ENCODE data around the gene TLR9.

- TF ChIP-seq JUND (IDR thresholded peaks at IDR 0.05) (no peak), EP300 (IDR thresholded peaks at IDR 0.05; ENCODE audit: borderline replicate concordance in 1 of 2, low read depth in 1 of 2, low read length in 1 of 2) (no peak), EZH2phosphoT487 (IDR thresholded peaks at IDR 0.05; ENCODE audit: borderline replicate concordance, low read depth) (no peak), SIN3A (IDR thresholded peaks at IDR 0.05; ENCODE audit: borderline replicate concordance, low read depth, low read length) (no peak), YY1 (IDR thresholded peaks at IDR 0.05; ENCODE audit: low read depth) (no peak), GABPA (IDR thresholded peaks at IDR 0.05; ENCODE audit: low read depth) (no peak), RCOR1 (IDR thresholded peaks at IDR 0.05; ENCODE audit: low read length) (no peak), MAX (IDR thresholded peaks at IDR 0.05; ENCODE audit: low read depth) (no peak), TEAD4 (IDR thresholded peaks at IDR 0.05; ENCODE audit: borderline replicate concordance, insufficient read depth) (no peak)
- TF ChIP-seq, protein P1, sequence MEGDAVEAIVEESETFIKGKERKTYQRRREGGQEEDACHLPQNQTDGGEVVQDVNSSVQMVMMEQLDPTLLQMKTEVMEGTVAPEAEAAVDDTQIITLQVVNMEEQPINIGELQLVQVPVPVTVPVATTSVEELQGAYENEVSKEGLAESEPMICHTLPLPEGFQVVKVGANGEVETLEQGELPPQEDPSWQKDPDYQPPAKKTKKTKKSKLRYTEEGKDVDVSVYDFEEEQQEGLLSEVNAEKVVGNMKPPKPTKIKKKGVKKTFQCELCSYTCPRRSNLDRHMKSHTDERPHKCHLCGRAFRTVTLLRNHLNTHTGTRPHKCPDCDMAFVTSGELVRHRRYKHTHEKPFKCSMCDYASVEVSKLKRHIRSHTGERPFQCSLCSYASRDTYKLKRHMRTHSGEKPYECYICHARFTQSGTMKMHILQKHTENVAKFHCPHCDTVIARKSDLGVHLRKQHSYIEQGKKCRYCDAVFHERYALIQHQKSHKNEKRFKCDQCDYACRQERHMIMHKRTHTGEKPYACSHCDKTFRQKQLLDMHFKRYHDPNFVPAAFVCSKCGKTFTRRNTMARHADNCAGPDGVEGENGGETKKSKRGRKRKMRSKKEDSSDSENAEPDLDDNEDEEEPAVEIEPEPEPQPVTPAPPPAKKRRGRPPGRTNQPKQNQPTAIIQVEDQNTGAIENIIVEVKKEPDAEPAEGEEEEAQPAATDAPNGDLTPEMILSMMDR (IDR thresholded peaks at IDR 0.05): no peak
Observed at GRCh38 chr3:52246264-52246620, 20.8 kb upstream of the TLR9 start.
